ENCODE measurements around the gene SPTLC1.
"Not testable (repeated sequence)": the region's sequence is repeated elsewhere in the genome, so short reads cannot be mapped to it uniquely, and the experiment has no call there.

SPTLC1 gene

GRCh38 chr9:92026206-92027002 is 88.8 kb downstream of the SPTLC1 start:
- DNase-seq = no peak

GRCh38 chr9:92021785-92022541 is 93.2 kb downstream of the SPTLC1 start:
- DNase-seq = not testable (repeated sequence)

- DNase-seq = no peak
Observed at GRCh38 chr9:92019658-92020057, 95.6 kb downstream of the SPTLC1 start.

GRCh38 chr9:92010705-92011536 is 104.3 kb downstream of the SPTLC1 start:
- no peak for DNase-seq

- not testable (repeated sequence) for DNase-seq
Observed at GRCh38 chr9:92010253-92010652, 105.0 kb downstream of the SPTLC1 start.

- no peak for DNase-seq
Observed at GRCh38 chr9:92008041-92008440, 107.2 kb downstream of the SPTLC1 start.

- DNase-seq = no peak
Observed at GRCh38 chr9:92004045-92004392, 111.2 kb downstream of the SPTLC1 start.

- DNase-seq = no peak
Observed at GRCh38 chr9:92003308-92004044, 111.7 kb downstream of the SPTLC1 start.

- DNase-seq = not testable (repeated sequence)
Observed at GRCh38 chr9:92001948-92002347, 113.3 kb downstream of the SPTLC1 start.

- no peak for DNase-seq
Observed at GRCh38 chr9:92001244-92001643, 114.0 kb downstream of the SPTLC1 start.

GRCh38 chr9:91995000-91995655 is 120.1 kb downstream of the SPTLC1 start:
- no peak for DNase-seq

GRCh38 chr9:91994422-91994821 is 120.8 kb downstream of the SPTLC1 start:
- no peak for DNase-seq

- DNase-seq = no peak
Observed at GRCh38 chr9:91992461-91993041, 122.7 kb downstream of the SPTLC1 start.

GRCh38 chr9:91991721-91992341 is 123.4 kb downstream of the SPTLC1 start:
- DNase-seq = no peak

- no peak for DNase-seq
Observed at GRCh38 chr9:91986248-91986647, 129.0 kb downstream of the SPTLC1 start.

GRCh38 chr9:91985692-91986091 is 129.5 kb downstream of the SPTLC1 start:
- no peak for DNase-seq

Measured in CD4-positive, alpha-beta T cell treated with Interferon gamma for 1 hour (primary cell).